ENCODE measurements around the gene RNU5B-1. TPM values are rescaled to one million over a fixed set of nuclear protein-coding genes. Genes with fewer than 3 reads are reported as not detected.
"Not testable (repeated sequence)": the region's sequence is repeated elsewhere in the genome, so short reads cannot be mapped to it uniquely, and the experiment has no call there.

Gene RNU5B-1
- polyA plus RNA-seq, 1 donor from 2014 or later: not detected

GRCh38 chr15:65344914-65345275 lies 40.4 kb downstream of the RNU5B-1 start:
- TF ChIP-seq REST (IDR thresholded peaks at IDR 0.05; ENCODE audit: borderline replicate concordance) (no peak), RAD21 (conservative IDR thresholded peaks at IDR 0.05) (no peak), SMC3 (conservative IDR thresholded peaks at IDR 0.05; ENCODE audit: poor library complexity) (no peak), EZH2 (IDR thresholded peaks at IDR 0.05; ENCODE audit: borderline replicate concordance, insufficient read depth, low read length, poor library complexity, severe bottlenecking) (no peak), TAF1 (IDR thresholded peaks at IDR 0.05; ENCODE audit: low read depth) (no peak)
- TF ChIP-seq, protein P1, sequence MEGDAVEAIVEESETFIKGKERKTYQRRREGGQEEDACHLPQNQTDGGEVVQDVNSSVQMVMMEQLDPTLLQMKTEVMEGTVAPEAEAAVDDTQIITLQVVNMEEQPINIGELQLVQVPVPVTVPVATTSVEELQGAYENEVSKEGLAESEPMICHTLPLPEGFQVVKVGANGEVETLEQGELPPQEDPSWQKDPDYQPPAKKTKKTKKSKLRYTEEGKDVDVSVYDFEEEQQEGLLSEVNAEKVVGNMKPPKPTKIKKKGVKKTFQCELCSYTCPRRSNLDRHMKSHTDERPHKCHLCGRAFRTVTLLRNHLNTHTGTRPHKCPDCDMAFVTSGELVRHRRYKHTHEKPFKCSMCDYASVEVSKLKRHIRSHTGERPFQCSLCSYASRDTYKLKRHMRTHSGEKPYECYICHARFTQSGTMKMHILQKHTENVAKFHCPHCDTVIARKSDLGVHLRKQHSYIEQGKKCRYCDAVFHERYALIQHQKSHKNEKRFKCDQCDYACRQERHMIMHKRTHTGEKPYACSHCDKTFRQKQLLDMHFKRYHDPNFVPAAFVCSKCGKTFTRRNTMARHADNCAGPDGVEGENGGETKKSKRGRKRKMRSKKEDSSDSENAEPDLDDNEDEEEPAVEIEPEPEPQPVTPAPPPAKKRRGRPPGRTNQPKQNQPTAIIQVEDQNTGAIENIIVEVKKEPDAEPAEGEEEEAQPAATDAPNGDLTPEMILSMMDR (IDR thresholded peaks at IDR 0.05; ENCODE audit: poor library complexity, severe bottlenecking): no peak
- H3K4me3 ChIP-seq (ENCODE audit: low read length): no peak overlapping the region
- no peak overlapping the region for H3K27ac ChIP-seq (ENCODE audit: low read length)
- no peak overlapping the region for H2AFZ ChIP-seq (ENCODE audit: low read depth, low read length)
- H3K9me2 ChIP-seq (ENCODE audit: insufficient read depth, low read length): no peaks in the 10 kb centered on the region
- H3K79me2 ChIP-seq (replicated peaks; ENCODE audit: insufficient read depth, low read length): peaks cover 6% of the 10 kb centered on the region
- H3K9me3 ChIP-seq (ENCODE audit: low read length): no peaks in the 10 kb centered on the region
- H3K9ac ChIP-seq (ENCODE audit: low read length): no peak overlapping the region
- H3K36me3 ChIP-seq (ENCODE audit: insufficient read depth, low read length): no peaks in the 10 kb centered on the region
- no peaks in the 10 kb centered on the region for H3K27me3 ChIP-seq (ENCODE audit: insufficient read depth, low read depth, low read length)
- H4K20me1 ChIP-seq (ENCODE audit: insufficient read depth): no peaks in the 10 kb centered on the region
- H3K4me2 ChIP-seq (ENCODE audit: low read length): no peak overlapping the region
- no peaks in the 10 kb centered on the region for H3F3A ChIP-seq (ENCODE audit: insufficient read depth, low read length, poor library complexity, severe bottlenecking)

DNA sequence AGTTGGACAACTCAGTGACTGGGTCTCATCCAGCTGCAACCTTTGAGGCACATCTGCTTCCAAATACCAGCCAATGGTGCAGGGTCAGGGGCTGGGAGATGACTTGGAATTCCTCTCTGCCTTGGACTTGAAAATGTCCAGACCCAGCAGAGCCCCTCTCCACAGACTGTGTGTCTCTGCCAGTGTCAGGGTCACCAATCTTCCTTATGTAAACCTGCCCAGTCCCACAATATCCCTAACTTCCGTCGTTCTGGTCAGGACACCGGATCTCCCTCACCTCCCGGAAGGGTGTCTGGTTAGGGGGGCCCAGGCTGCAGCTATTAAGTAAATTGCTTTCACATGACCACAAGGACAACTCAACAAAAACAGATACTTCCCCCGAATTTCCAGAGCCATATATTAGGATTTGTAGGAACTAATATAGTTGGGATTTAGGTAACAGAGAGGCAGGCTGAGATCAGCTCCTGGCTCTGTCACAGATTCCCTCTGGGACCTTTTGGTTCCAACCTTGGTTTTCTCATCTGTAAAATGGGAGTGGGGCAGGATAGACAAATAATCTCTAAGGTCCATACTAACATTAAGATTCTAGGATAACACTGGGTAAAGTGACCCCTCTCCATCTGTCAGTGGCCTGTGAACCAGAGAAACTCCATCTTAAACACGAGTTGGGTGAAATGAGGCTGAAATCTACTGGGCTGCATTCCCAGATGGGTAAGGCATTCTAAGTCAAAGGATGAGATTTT lies 42.5 kb downstream of the RNU5B-1 start:
- TF ChIP-seq, protein P1 (IDR thresholded peaks at IDR 0.05; ENCODE audit: poor library complexity, severe bottlenecking): no peak
- TF ChIP-seq SMC3 (conservative IDR thresholded peaks at IDR 0.05; ENCODE audit: poor library complexity) (no peak), EZH2 (IDR thresholded peaks at IDR 0.05; ENCODE audit: borderline replicate concordance, insufficient read depth, low read length, poor library complexity, severe bottlenecking) (no peak), POLR2AphosphoS5 (IDR thresholded peaks at IDR 0.05) (no peak)
- H3K9ac ChIP-seq (ENCODE audit: low read length): no peak overlapping the region
- H3F3A ChIP-seq (ENCODE audit: insufficient read depth, low read length, poor library complexity, severe bottlenecking): no peaks in the 10 kb centered on the region
- H4K20me1 ChIP-seq (ENCODE audit: insufficient read depth): no peaks in the 10 kb centered on the region
- no peaks in the 10 kb centered on the region for H3K79me2 ChIP-seq (replicated peaks; ENCODE audit: insufficient read depth, low read length)
- no peaks in the 10 kb centered on the region for H3K9me2 ChIP-seq (ENCODE audit: insufficient read depth, low read length)
- no peak overlapping the region for H3K27ac ChIP-seq (ENCODE audit: low read length)
- no peaks in the 10 kb centered on the region for H3K27me3 ChIP-seq (ENCODE audit: insufficient read depth, low read depth, low read length)
- no peak overlapping the region for H3K4me2 ChIP-seq (ENCODE audit: low read length)
- H2AFZ ChIP-seq (ENCODE audit: low read depth, low read length): no peak overlapping the region
- H3K9me3 ChIP-seq (ENCODE audit: low read length): no peaks in the 10 kb centered on the region
- no peak overlapping the region for H3K4me3 ChIP-seq (ENCODE audit: low read length)
- no peaks in the 10 kb centered on the region for H3K36me3 ChIP-seq (ENCODE audit: insufficient read depth, low read length)

- not testable (repeated sequence) for H3K9me2 ChIP-seq (ENCODE audit: insufficient read depth, low read length); H3K27me3 ChIP-seq (ENCODE audit: insufficient read depth, low read depth, low read length); H2AFZ ChIP-seq (ENCODE audit: low read depth, low read length); H3K9ac ChIP-seq (ENCODE audit: low read length); H3K27ac ChIP-seq (ENCODE audit: low read length); H3K4me2 ChIP-seq (ENCODE audit: low read length); H3K36me3 ChIP-seq (ENCODE audit: insufficient read depth, low read length); H3K9me3 ChIP-seq (ENCODE audit: low read length); H3K4me3 ChIP-seq (ENCODE audit: low read length); H4K20me1 ChIP-seq (ENCODE audit: insufficient read depth); H3F3A ChIP-seq (ENCODE audit: insufficient read depth, low read length, poor library complexity, severe bottlenecking); H3K79me2 ChIP-seq (replicated peaks; ENCODE audit: insufficient read depth, low read length)
These were observed 43.3 kb downstream of the RNU5B-1 start for GRCh38 chr15:65347756-65348155.
